Dendritic cell treated with granulocyte-macrophage colony-stimulating factor and Interleukin-4, amounts not matched to agents 40 ng/mL and 50 ng/mL, for 4 days (primary cell): Measurements from ENCODE around the gene CCDC171.

Experiments used
- H3K27ac Mint-ChIP-seq: one replicate; pipeline ENCODE4 v1.8.0; 2022; ENCODE audit warnings: mild to moderate bottlenecking, mixed read lengths
- H3K27me3 Mint-ChIP-seq: one replicate; pipeline ENCODE4 v1.8.0; 2022; ENCODE audit warnings: mild to moderate bottlenecking, mixed read lengths
- H3K36me3 Mint-ChIP-seq: one replicate; pipeline ENCODE4 v1.8.0; 2022; ENCODE audit warnings: low read depth, mixed read lengths
- H3K4me1 Mint-ChIP-seq: one replicate; pipeline ENCODE4 v1.8.0; 2022; ENCODE audit warnings: low read depth, mixed read lengths
- H3K4me3 Mint-ChIP-seq: one replicate; pipeline ENCODE4 v1.8.0; 2022; ENCODE audit warnings: mild to moderate bottlenecking, moderate library complexity, mixed read lengths
- H3K9me3 Mint-ChIP-seq: one replicate; pipeline ENCODE4 v1.8.0; 2022; ENCODE audit warnings: mixed read lengths
- intact Hi-C: fragments of 100-400 bp; cut with micrococcal nuclease; formaldehyde crosslinking; loops from one replicate; pipeline ENCODE4 v1.15.0; 2022

CCDC171 gene

DNA sequence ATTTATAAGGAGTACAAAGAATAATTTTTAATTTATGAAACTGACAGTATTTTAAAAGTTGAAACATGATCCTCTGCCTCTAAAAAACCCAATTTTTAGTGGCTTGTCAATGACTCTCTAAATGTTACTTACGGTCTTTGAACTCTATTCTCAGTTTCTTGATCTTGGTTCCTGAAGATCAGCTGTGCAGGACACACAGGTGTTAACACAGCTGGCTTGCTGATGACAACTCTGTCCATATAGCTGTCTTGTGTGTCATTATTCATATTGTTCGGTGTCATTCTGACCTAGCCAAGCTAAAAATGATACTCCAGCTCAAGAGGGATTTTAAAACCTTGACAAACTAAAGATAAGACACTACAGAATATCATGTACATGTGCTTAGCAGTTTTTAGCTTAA, 314.5 kb downstream of the CCDC171 start:
- no peaks in the 10 kb centered on the region for H3K27me3 Mint-ChIP-seq
- H3K27ac Mint-ChIP-seq, result no peak overlapping the region
- H3K4me3 Mint-ChIP-seq, result no peak overlapping the region
- H3K4me1 Mint-ChIP-seq, result no peaks in the 10 kb centered on the region
- intact Hi-C loops, result no loop called here
- peaks cover 2% of the 10 kb centered on the region for H3K9me3 Mint-ChIP-seq
- H3K36me3 Mint-ChIP-seq, result no peaks in the 10 kb centered on the region

DNA sequence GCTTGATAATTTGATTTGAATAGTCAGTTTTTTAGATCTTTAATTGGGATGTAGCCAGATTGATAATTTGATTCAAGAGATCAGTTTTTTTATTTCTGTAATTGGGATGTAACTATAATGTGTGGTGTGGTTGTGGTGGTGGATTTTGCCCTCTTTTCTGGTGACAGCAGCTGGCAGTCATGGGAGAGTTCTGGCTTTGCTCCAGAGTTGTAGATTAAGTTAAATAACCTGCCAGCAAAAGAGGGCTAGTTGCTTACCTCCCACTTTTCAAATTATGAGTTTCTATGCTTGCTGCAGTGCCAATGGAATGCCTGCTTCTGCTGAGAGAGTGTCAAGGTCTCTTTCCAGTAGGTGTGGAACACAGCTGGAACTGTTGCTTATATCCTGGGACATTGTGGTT, 315.1 kb downstream of the CCDC171 start:
- no peaks in the 10 kb centered on the region for H3K4me1 Mint-ChIP-seq
- H3K36me3 Mint-ChIP-seq, result no peaks in the 10 kb centered on the region
- no peaks in the 10 kb centered on the region for H3K27me3 Mint-ChIP-seq
- H3K27ac Mint-ChIP-seq, result no peak overlapping the region
- intact Hi-C loops, result no loop called here
- H3K4me3 Mint-ChIP-seq, result no peak overlapping the region
- H3K9me3 Mint-ChIP-seq, result no peaks in the 10 kb centered on the region

DNA sequence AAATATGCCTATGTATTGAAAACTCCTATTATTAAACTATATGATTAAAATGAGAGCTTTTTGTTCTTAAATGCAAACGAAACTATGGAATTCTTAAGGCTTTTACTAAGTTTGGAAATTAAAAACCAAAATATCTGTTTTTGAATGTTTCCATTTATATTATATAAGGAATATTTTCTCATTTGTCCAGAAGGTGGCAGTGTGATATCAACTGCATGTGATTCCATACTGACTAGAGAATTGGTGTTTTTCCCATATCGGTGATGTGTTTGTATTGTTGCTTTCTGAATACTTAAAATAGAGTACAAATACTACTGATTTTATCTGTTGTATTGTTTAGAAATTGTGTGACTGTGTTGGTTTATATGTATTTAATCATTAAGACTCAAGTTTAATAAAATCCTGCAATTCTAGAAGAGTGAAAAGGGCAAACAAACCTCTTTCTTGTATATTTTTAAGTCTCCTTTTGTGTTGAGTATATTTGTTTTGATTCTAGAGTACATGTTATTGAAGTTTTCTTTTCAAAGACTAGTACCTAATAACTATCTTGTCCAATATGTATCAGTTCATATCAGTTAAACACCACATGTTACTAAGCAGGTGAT, 320.8 kb downstream of the CCDC171 start:
- intact Hi-C loops, result loop anchor here (10.0 kb wide), 1 partner anchor 261 kb away; no protein-coding TSS in a partner anchor

DNA sequence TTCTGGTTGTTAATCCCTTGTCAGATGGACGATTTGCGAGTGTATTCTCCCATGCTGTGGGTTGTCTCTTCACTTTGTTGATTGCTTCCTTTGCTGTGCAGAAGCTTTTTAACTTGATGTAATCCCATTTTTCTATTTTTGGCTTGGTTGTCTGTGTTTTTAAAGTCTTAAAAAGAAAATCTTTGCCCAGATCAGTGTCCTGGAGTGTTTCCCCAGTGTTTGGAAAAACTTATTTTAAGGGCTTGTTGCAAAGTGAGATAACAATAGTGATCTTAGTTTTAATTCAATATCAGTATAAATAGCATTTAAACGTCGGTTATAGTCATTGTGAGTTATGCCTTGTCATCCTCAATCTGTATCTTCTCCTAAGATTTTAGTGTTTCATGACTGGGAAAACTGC, 329.5 kb downstream of the CCDC171 start:
- H3K27me3 Mint-ChIP-seq, result no peaks in the 10 kb centered on the region
- H3K9me3 Mint-ChIP-seq, result no peaks in the 10 kb centered on the region
- intact Hi-C loops, result no loop called here
- no peak overlapping the region for H3K27ac Mint-ChIP-seq
- no peaks in the 10 kb centered on the region for H3K4me1 Mint-ChIP-seq
- no peaks in the 10 kb centered on the region for H3K36me3 Mint-ChIP-seq
- H3K4me3 Mint-ChIP-seq, result no peak overlapping the region

More for the DNA sequence above, 320.8 kb downstream of the CCDC171 start:
- H3K4me1 Mint-ChIP-seq, result no peaks in the 10 kb centered on the region
- no peak overlapping the region for H3K4me3 Mint-ChIP-seq
- no peaks in the 10 kb centered on the region for H3K36me3 Mint-ChIP-seq
- H3K27me3 Mint-ChIP-seq, result no peaks in the 10 kb centered on the region
- H3K27ac Mint-ChIP-seq, result no peak overlapping the region
- no peaks in the 10 kb centered on the region for H3K9me3 Mint-ChIP-seq

DNA sequence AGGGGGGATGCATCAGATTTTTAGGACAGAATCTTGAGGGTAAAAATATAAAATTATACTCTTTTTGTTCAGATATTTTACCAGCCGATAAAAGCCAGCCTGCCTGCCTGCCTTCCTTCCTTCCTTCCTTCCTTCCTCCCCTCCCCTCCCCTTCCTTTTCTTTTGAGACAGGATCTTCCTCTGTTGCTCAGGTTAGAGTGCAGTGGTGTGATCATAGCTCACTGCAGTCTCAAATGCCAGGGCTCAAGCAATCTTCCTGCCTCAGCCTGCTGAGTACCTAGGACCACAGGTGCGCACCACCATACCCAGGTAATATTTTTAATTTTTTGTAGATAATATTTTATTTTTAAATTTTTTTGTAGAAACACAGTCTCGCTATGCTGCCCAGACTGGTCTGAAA, 330.0 kb downstream of the CCDC171 start:
- H3K27me3 Mint-ChIP-seq, result no peaks in the 10 kb centered on the region
- H3K4me1 Mint-ChIP-seq, result no peaks in the 10 kb centered on the region
- no peaks in the 10 kb centered on the region for H3K9me3 Mint-ChIP-seq

DNA sequence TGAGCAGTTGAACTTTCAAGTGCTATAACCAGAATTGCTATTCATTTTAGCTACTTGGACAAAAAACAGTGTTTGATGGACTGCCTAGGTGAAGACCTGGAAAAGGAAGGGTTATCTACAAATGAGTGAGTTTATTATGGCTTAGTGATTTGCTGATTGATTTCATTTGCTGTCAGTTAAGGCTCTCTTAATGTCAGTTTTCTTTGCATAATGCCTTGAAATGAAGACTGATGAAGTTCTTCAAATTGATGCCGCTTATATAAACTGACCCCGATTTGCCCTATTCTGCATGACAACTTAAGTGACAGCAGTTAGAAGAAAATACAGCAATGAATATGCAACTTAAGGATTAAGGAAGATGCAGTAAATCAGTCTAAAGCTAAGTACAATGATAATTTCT, 332.6 kb downstream of the CCDC171 start:
- no peak overlapping the region for H3K4me3 Mint-ChIP-seq
- intact Hi-C loops, result no loop called here

More for the DNA sequence above, 330.0 kb downstream of the CCDC171 start:
- H3K4me3 Mint-ChIP-seq, result no peak overlapping the region
- H3K27ac Mint-ChIP-seq, result no peak overlapping the region
- no peaks in the 10 kb centered on the region for H3K36me3 Mint-ChIP-seq
- intact Hi-C loops, result no loop called here

DNA sequence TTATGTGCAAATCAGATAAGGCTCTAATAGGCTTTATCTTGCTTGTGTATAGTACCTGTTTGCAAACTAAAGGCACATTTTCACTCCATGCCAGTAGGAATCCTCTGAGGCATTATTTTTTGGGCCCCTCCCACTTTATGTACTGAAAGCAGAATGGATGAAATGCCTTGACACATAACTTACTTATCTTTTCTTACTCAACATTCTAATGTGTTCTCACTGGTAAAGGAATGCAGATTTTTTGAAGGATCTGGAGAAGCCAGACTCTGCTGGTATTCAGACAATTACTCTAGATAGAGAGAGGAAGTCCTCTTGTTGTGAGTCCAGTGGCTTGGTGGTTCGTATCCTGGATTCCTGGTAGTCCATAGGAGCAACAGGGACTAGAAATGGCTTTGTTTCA, 336.7 kb downstream of the CCDC171 start:
- H3K27ac Mint-ChIP-seq, result no peak overlapping the region
- H3K4me1 Mint-ChIP-seq, result no peaks in the 10 kb centered on the region
- H3K9me3 Mint-ChIP-seq, result peaks cover 17% of the 10 kb centered on the region
- no peak overlapping the region for H3K4me3 Mint-ChIP-seq
- no peaks in the 10 kb centered on the region for H3K27me3 Mint-ChIP-seq
- peaks cover 6% of the 10 kb centered on the region for H3K36me3 Mint-ChIP-seq
- intact Hi-C loops, result no loop called here

More for the DNA sequence above, 332.6 kb downstream of the CCDC171 start:
- no peaks in the 10 kb centered on the region for H3K36me3 Mint-ChIP-seq
- no peaks in the 10 kb centered on the region for H3K27me3 Mint-ChIP-seq
- no peaks in the 10 kb centered on the region for H3K9me3 Mint-ChIP-seq
- no peaks in the 10 kb centered on the region for H3K4me1 Mint-ChIP-seq
- H3K27ac Mint-ChIP-seq, result no peak overlapping the region

DNA sequence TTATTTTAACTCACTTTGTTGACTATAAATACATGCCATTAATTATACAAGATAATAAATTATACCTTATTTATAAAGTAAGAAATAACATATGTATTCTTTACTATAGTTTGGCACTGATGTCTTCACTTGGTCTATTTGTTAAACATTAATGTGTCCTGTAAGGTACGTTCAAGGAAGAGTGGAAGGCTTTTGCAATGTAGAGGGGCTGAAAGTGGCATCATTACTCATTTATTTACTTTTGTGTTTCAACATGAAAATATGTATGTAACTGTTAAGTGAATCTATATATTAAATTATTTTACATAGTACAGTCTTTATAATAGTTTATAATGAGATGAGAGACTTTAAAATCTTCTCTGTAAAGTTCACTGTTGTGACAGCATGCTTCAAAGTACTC, 348.7 kb downstream of the CCDC171 start:
- Mint-ChIP-seq H3K27me3 (no peaks in the 10 kb centered on the region), H3K4me3 (no peak overlapping the region), H3K27ac (no peak overlapping the region), H3K9me3 (peaks cover 46% of the 10 kb centered on the region), H3K36me3 (no peaks in the 10 kb centered on the region), H3K4me1 (no peaks in the 10 kb centered on the region)
- intact Hi-C loops, result no loop called here

DNA sequence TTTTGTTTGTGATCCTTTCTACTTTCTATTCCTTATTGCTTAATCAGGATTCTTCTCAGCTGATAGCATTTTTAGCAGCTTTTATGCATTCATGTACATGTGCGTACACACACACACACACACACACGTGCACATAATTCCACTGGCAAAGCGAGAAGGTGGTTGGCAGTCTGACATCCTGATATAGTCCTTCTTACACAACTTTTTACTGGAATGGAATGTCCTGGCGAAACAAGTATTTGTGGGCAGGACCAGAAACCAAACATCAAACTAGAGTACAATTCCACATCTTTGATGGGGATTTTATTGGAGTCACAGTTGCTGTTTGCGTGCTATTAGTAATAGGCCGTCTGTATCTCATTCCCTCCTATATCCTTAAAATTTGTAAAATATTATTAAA, 356.5 kb downstream of the CCDC171 start:
- Mint-ChIP-seq H3K9me3 (peaks cover 75% of the 10 kb centered on the region), H3K27me3 (no peaks in the 10 kb centered on the region), H3K36me3 (no peaks in the 10 kb centered on the region), H3K4me3 (no peak overlapping the region), H3K27ac (no peak overlapping the region), H3K4me1 (no peaks in the 10 kb centered on the region)
- intact Hi-C loops, result no loop called here

DNA sequence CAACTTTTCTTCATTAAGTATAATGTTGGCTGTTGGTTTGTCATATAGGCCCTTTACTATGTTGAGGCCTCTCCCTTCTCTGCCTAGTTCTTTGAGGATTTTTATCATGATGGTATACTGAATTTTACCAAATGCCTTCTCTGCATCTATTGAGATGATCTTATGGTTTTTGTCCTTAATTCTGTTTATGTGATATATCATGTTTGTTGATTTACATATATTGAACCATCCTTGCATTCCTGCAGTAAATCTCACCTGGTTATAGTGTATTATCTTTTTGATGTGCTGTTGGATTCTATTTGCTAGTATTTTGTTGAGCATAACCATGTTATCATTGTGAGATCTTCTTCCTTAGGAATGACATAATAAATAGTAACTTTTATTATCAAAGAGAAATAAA, 362.9 kb downstream of the CCDC171 start:
- H3K36me3 Mint-ChIP-seq, result no peaks in the 10 kb centered on the region
- no peaks in the 10 kb centered on the region for H3K27me3 Mint-ChIP-seq
- H3K4me1 Mint-ChIP-seq, result no peaks in the 10 kb centered on the region
- no peak overlapping the region for H3K4me3 Mint-ChIP-seq
- intact Hi-C loops, result no loop called here
- H3K9me3 Mint-ChIP-seq, result peaks cover 49% of the 10 kb centered on the region
- H3K27ac Mint-ChIP-seq, result no peak overlapping the region

DNA sequence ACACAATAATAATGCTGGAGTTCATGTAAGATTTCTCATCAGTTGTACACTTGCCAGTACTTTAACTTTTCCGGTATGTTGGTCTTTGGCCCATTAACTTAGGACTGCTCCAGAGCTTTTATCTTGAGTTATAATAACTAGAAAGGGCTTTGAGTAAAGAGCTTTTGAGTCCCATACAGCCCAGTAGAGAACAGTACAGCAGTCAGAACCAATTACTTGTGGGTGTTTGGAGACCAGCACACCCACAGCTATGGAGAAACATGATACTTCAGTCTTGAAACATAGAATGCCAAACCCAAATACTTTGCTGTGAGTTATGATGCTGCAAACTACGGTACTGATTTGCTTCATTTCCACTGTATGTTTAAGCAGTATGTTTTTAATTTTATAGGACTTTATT, 374.3 kb downstream of the CCDC171 start:
- Mint-ChIP-seq H3K27me3 (no peaks in the 10 kb centered on the region), H3K36me3 (no peaks in the 10 kb centered on the region), H3K4me3 (no peak overlapping the region), H3K4me1 (no peaks in the 10 kb centered on the region), H3K9me3 (peaks cover 13% of the 10 kb centered on the region), H3K27ac (no peak overlapping the region)
- intact Hi-C loops, result no loop called here

DNA sequence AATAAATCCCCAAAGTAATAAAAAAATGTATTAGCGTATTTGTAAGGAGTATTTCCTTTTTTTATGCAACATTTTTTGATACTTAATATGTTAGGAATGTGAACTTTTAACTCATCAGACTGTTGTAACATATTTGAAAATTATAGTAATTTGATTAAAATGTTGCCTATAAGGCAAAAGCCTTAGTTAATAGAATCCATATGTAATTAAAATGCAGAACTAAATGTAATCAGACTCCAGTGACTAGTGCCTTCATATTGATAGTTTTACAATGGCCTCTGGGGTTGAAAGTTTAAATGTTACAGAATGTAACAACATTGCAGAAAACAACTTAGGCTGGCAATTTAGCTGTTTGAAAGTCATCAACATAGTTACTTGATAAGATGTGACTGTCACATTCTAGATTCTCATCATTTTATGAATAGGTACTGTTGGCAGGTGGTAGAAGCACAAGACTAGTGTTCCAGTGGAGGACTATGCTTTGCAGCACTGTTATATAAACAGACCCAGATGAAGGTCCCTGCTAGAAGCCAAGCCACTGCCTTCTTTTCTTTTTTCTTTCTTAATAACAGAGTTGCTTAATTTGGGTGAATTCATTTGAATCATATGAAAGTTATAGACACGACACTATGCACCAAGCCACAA, 382.9 kb downstream of the CCDC171 start:
- Mint-ChIP-seq H3K4me3 (no peak overlapping the region), H3K9me3 (peaks cover 19% of the 10 kb centered on the region), H3K27ac (no peak overlapping the region), H3K4me1 (no peaks in the 10 kb centered on the region), H3K36me3 (no peaks in the 10 kb centered on the region), H3K27me3 (no peaks in the 10 kb centered on the region)
- intact Hi-C loops, result no loop called here

DNA sequence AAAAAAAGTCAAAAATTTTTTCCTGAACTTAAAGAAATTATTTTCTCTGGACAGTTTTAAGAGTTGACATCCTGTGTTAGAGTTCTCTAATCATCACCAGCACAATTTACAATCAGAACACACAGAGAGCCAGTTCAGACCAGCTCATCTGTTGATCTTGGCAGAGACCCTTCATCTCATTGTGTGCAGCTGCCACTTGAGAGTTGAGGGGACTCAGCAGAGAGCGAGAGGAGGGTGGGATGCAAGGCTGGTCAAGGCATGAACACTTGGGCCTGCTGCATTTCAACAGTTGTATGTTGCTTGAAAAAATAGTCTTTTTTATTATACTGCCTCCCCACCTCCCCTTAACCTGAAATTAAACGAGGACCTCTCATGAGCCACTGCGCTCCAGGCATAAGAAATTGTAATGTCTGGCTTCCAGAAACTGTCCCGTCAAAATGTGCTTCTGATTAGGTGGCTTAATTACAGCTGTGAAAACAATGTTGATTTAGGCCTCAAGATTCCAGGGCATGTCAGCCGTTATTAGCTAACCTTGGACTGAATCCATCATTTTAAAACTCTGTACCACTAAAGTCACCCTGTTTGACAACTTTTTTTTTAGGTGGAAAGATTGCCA, 383.6 kb downstream of the CCDC171 start:
- no peaks in the 10 kb centered on the region for H3K4me1 Mint-ChIP-seq
- H3K9me3 Mint-ChIP-seq, result peaks cover 14% of the 10 kb centered on the region
- no peaks in the 10 kb centered on the region for H3K36me3 Mint-ChIP-seq
- no peaks in the 10 kb centered on the region for H3K27me3 Mint-ChIP-seq
- intact Hi-C loops, result no loop called here
- no peak overlapping the region for H3K4me3 Mint-ChIP-seq
- no peak overlapping the region for H3K27ac Mint-ChIP-seq

DNA sequence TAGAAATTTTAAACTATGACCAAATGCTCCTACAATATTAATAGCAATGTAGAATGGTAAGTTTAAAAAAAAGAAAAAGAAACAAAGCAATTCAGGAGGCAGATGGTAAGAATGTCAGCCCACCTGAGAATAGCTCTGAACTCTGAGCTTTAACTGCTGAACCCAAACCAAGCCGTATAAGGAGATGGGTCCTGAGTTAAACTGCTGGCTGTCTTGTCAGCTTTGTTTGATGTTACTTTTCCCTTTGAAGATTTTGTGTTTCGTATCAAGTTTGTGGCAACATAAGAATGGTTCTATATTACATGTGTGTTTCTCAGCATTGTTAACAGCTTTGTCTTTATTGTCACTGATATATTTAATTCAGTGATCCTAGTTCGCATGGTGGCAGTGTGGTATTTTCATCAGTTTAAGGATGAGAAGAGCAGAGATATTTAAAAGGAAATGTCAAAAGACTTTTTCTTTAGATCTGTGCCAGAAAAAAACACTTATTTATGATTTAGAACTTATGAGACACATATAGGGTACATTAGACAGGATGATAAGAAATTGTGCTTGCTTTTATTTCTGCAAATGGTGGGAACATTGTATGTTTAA, 390.1 kb downstream of the CCDC171 start:
- no peaks in the 10 kb centered on the region for H3K27me3 Mint-ChIP-seq
- H3K27ac Mint-ChIP-seq, result no peak overlapping the region
- H3K9me3 Mint-ChIP-seq, result no peaks in the 10 kb centered on the region
- H3K36me3 Mint-ChIP-seq, result no peaks in the 10 kb centered on the region
- intact Hi-C loops, result no loop called here
- H3K4me3 Mint-ChIP-seq, result no peak overlapping the region
- H3K4me1 Mint-ChIP-seq, result no peaks in the 10 kb centered on the region
